ENCODE results near the gene LACC1. TPM values are rescaled to one million over a fixed set of nuclear protein-coding genes. Genes with fewer than 3 reads are reported as not detected.
A peak's percentile ranks its signal among the peaks of the same experiment; 100 is the strongest.

LACC1 gene
- total and polyA plus RNA-seq, 2 of the 8 experiments (the other 6 are each of a cell fraction or from before 2014, with no cell fraction given): 0.57 to 3.6 TPM

DNA sequence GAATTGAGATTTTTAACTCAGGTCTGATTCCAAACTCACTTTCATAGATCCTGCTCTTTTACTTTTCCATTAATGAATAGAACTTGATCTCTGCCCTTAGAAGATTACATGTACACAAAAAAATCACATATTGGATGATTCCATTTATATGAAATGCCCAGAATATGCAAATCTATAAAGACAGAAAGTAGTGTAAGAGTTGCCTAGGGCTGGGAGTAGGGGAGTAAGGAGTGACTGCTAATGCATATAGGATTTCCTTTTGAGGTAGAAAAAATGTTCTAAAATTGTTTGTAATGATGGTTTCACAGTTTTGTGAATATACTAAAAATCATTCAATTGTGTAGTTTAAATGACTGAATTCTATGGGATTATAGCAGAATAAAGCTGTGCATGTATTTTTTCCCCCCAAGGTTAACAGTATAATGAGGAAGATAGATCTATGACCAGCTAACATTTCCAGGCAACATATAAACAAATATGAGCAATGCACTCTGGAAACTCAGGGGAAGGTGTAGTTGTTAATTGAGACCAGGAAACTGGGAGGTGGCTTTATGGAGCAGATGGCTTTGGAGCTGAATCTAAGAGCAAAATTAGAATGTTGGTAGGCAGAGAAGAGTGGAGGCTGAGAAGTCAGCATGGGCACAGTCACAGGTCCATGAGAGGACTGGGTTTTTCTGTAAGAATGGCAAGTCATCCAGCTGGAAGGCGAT lies 41.4 kb downstream of the LACC1 start:
- ChIA-PET CTCF (ENCODE audit: partially characterized antibody) (interaction anchor here (0.9 to 1.6 kb wide), 5 partner anchors 10 to 29 kb away, joined by 3 to 6 read pairs (median 3); no protein-coding TSS in a partner anchor), POLR2A (ENCODE audit: partially characterized antibody) (no interaction called here)
- TF ChIP-seq RNF2 (IDR thresholded peaks at IDR 0.05; ENCODE audit: borderline replicate concordance, low read depth, low read length, missing control alignments, poor library complexity, severe bottlenecking): no peak
- no peak for TF ChIP-seq SIRT6 (IDR thresholded peaks at IDR 0.05; ENCODE audit: low read length)
- TF ChIP-seq CBX8 (IDR thresholded peaks at IDR 0.05; ENCODE audit: borderline replicate concordance, low read depth, low read length): no peak
- TF ChIP-seq RBBP5 (IDR thresholded peaks at IDR 0.05; ENCODE audit: borderline replicate concordance, low read depth, low read length): no peak
- no peak for TF ChIP-seq BRCA1 (IDR thresholded peaks at IDR 0.05; ENCODE audit: low read depth, low read length)
- TF ChIP-seq SIX5 (IDR thresholded peaks at IDR 0.05; ENCODE audit: low read depth, low read length): no peak
- no peak for TF ChIP-seq MAFK (IDR thresholded peaks at IDR 0.05; ENCODE audit: low read depth, low read length)
- TF ChIP-seq, protein P1, sequence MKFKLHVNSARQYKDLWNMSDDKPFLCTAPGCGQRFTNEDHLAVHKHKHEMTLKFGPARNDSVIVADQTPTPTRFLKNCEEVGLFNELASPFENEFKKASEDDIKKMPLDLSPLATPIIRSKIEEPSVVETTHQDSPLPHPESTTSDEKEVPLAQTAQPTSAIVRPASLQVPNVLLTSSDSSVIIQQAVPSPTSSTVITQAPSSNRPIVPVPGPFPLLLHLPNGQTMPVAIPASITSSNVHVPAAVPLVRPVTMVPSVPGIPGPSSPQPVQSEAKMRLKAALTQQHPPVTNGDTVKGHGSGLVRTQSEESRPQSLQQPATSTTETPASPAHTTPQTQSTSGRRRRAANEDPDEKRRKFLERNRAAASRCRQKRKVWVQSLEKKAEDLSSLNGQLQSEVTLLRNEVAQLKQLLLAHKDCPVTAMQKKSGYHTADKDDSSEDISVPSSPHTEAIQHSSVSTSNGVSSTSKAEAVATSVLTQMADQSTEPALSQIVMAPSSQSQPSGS (IDR thresholded peaks at IDR 0.05; ENCODE audit: low read length): no peak
- TF ChIP-seq, protein P2, sequence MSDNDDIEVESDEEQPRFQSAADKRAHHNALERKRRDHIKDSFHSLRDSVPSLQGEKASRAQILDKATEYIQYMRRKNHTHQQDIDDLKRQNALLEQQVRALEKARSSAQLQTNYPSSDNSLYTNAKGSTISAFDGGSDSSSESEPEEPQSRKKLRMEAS (IDR thresholded peaks at IDR 0.05): no peak
- TF ChIP-seq BCL11A (IDR thresholded peaks at IDR 0.05; ENCODE audit: low read depth in 2 of 2, low read length in 2 of 2): no peak
- TF ChIP-seq SUZ12 (IDR thresholded peaks at IDR 0.05; ENCODE audit: low read length): no peak

More for the DNA sequence above, 41.4 kb downstream of the LACC1 start:
- Histone ChIP-seq H3K4ac (replicated peaks; ENCODE audit: insufficient read length, low read depth, low read length) (no peak overlapping the region), H3K4me2 (ENCODE audit: insufficient read depth in 1 of 2, low read depth in 2 of 2, low read length in 2 of 2) (no peak overlapping the region), H3K18ac (ENCODE audit: extremely low read depth, low read length) (no peak overlapping the region), H3K36me3 (ENCODE audit: control insufficient read depth in 2 of 4, insufficient read depth in 4 of 4, low read length in 3 of 4) (no peaks in the 10 kb centered on the region), H4K8ac (ENCODE audit: extremely low read depth, insufficient read depth, low read length) (no peak overlapping the region), H4K5ac (ENCODE audit: insufficient read length, low read depth, low read length) (no peak overlapping the region), H3K9me3 (ENCODE audit: insufficient read depth in 2 of 2, low read depth in 1 of 2, low read length in 1 of 2) (no peaks in the 10 kb centered on the region), H2BK5ac (ENCODE audit: low read depth, low read length) (no peak overlapping the region), H3K79me1 (ENCODE audit: low read depth, low read length) (no peaks in the 10 kb centered on the region), H4K91ac (replicated peaks; ENCODE audit: insufficient read length, low read length) (no peak overlapping the region), H2BK120ac (replicated peaks; ENCODE audit: low read depth, low read length) (no peak overlapping the region), H3K23ac (ENCODE audit: insufficient read length) (no peak overlapping the region), H3K27me3 (replicated peaks in 1 of 4; ENCODE audit: control insufficient read depth in 3 of 4, extremely low read depth in 1 of 4, insufficient read depth in 3 of 4, low read length in 3 of 4) (no peaks in the 10 kb centered on the region), H3K4me3 (ENCODE audit: extremely low read depth in 1 of 4, insufficient read depth in 2 of 4, low read depth in 3 of 4, low read length in 4 of 4) (no peak overlapping the region), H2AFZ (ENCODE audit: low read length) (0 out of 2 replicates have a peak overlapping the region, but pooled peaks have one; percentile 60), H3K56ac (replicated peaks; ENCODE audit: insufficient read length, low read depth, low read length) (no peak overlapping the region), H2BK20ac (ENCODE audit: low read length) (no peak overlapping the region), H3K9ac (replicated peaks in 1 of 4; ENCODE audit: extremely low read depth in 1 of 4, low read depth in 3 of 4, low read length in 3 of 4) (no peak overlapping the region), H4K20me1 (replicated peaks in 1 of 2; ENCODE audit: control insufficient read depth in 1 of 2, insufficient read depth in 2 of 2, low read length in 2 of 2) (no peaks in the 10 kb centered on the region), H2AK5ac (ENCODE audit: low read depth, low read length) (no peak overlapping the region; the same call in 1 of the 2 replicates), H2BK12ac (ENCODE audit: low read depth, low read length) (no peak overlapping the region), H3K14ac (ENCODE audit: insufficient read length) (no peak overlapping the region), H3K4me1 (replicated peaks in 1 of 4; ENCODE audit: control insufficient read depth in 3 of 4, insufficient read depth in 4 of 4, low read length in 3 of 4) (no peaks in the 10 kb centered on the region), H3K79me2 (ENCODE audit: control insufficient read depth in 1 of 2, insufficient read depth in 2 of 2, low read length in 2 of 2) (no peaks in the 10 kb centered on the region), H3K27ac (ENCODE audit: low read depth, low read length) (no peak overlapping the region), H3K23me2 (ENCODE audit: low read depth, low read length) (no peaks in the 10 kb centered on the region), H2BK15ac (ENCODE audit: low read length) (no peak overlapping the region)
- no peak for DNase-seq (ENCODE audit: low read depth in 1 of 2, low spot score in 2 of 2)
- WGBS, 2 experiments (ENCODE audit: extremely low coverage in 1 of 2, insufficient coverage in 1 of 2, insufficient read length in 1 of 2, insufficient replicate concordance in 2 of 2, low coverage in 1 of 2, low lambda C conversion rate in 2 of 2, missing lambda C conversion rate in 1 of 2): 92% methylated on average over 1 of the region's 1 CpG; no CpG with 5 or more reads in 1 of the 2 experiments
- no peak for FAIRE-seq
